HepG2 (cell line): ENCODE results near the gene GNG2.

Experiments
- BCL6 ChIP-seq: IDR thresholded peaks from 2 replicates; pipeline ENCODE4 v1.6.1; 2016; ENCODE audit warnings: missing genetic modification reagents, missing compliant biosample characterization
- EP300 ChIP-seq, 3 experiments: sonication (generic) in 1 of 3; formaldehyde crosslinking in 1 of 3; IDR thresholded peaks; 2 replicates each; pipeline versions ENCODE4 v1.5.1 to v1.6.1; 2011 to 2020; ENCODE audit warnings: low read depth in 2 of 3, low read length in 2 of 3, borderline replicate concordance in 1 of 3, improper control_type of control experiment in 1 of 3, mild to moderate bottlenecking in 1 of 3, missing genetic modification reagents in 1 of 3, moderate library complexity in 1 of 3
- EZH2 ChIP-seq: conservative IDR thresholded peaks from 2 replicates; pipeline ENCODE4 v1.6.1; 2012; ENCODE audit warnings: mild to moderate bottlenecking, low read depth, low read length, moderate library complexity
- HDAC2 ChIP-seq: sonication (generic); formaldehyde crosslinking; IDR thresholded peaks from 2 replicates; pipeline ENCODE4 v1.4.0; 2020; ENCODE audit warnings: missing genetic modification reagents
- NR2F6 ChIP-seq, 2 experiments: IDR thresholded peaks; 2 replicates each; pipeline ENCODE4 v1.6.1; 2016; ENCODE audit warnings: antibody characterized with exemption in 1 of 2, mild to moderate bottlenecking in 1 of 2
- PHF21A ChIP-seq: sonication (generic); formaldehyde crosslinking; IDR thresholded peaks from 2 replicates; pipeline ENCODE4 v1.5.0; 2020; ENCODE audit warnings: mild to moderate bottlenecking, missing genetic modification reagents
- SNRNP70 ChIP-seq: fragments of 200-400 bp; formaldehyde crosslinking; IDR thresholded peaks from 2 replicates; pipeline ENCODE4 v1.6.1; 2017; ENCODE audit warnings: mild to moderate bottlenecking, low read depth, low read length, moderate library complexity
- TCF12 ChIP-seq, 2 experiments: fragments of 450-650 bp in 1 of 2; sonication (generic) in 1 of 2; formaldehyde crosslinking in 1 of 2; IDR thresholded peaks; 2 replicates each; pipeline versions ENCODE4 v1.6.1 to v1.8.0; 2017 to 2022; ENCODE audit warnings: antibody characterized with exemption in 1 of 2, mild to moderate bottlenecking in 1 of 2, missing genetic modification reagents in 1 of 2, moderate library complexity in 1 of 2
- ZSCAN20 ChIP-seq: sonication (generic); formaldehyde crosslinking; IDR thresholded peaks from 2 replicates; pipeline ENCODE4 v1.4.0; 2020; ENCODE audit warnings: missing genetic modification reagents, mild to moderate bottlenecking, borderline replicate concordance
- TF ChIP-seq, protein P1 (sequence below): sonication (generic); formaldehyde crosslinking; conservative IDR thresholded peaks from 2 replicates; pipeline ENCODE4 v1.4.0; 2020; ENCODE audit warnings: missing genetic modification reagents
- TF ChIP-seq, protein P2 (sequence below): sonication (generic); formaldehyde crosslinking; IDR thresholded peaks from 2 replicates; pipeline ENCODE4 v1.5.0; 2020; ENCODE audit warnings: mild to moderate bottlenecking, missing genetic modification reagents, moderate library complexity
- TF ChIP-seq, protein P3 (sequence below): sonication (generic); formaldehyde crosslinking; IDR thresholded peaks from 2 replicates; pipeline ENCODE4 v1.9.0; 2021; ENCODE audit warnings: missing genetic modification reagents, borderline replicate concordance

DNA sequence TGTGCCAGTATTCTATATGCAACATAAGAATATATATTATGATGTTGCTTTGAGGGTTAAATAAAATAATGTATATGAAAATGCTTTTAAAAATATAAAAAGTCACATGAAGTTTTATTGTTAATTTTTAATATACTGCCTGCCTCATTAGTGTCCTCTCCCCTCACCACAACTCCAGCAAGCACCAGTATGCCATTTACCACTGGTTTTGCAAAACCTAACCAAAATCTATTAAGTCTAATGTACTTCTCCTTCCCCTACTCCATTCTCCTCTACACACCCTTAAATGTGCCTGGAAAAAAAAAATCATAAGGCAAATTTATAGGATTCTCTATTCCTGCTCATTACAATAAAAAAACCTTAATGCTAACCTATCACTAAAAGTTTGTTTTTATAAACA is 24.0 kb upstream of the GNG2 start:
- TF ChIP-seq, protein P1, sequence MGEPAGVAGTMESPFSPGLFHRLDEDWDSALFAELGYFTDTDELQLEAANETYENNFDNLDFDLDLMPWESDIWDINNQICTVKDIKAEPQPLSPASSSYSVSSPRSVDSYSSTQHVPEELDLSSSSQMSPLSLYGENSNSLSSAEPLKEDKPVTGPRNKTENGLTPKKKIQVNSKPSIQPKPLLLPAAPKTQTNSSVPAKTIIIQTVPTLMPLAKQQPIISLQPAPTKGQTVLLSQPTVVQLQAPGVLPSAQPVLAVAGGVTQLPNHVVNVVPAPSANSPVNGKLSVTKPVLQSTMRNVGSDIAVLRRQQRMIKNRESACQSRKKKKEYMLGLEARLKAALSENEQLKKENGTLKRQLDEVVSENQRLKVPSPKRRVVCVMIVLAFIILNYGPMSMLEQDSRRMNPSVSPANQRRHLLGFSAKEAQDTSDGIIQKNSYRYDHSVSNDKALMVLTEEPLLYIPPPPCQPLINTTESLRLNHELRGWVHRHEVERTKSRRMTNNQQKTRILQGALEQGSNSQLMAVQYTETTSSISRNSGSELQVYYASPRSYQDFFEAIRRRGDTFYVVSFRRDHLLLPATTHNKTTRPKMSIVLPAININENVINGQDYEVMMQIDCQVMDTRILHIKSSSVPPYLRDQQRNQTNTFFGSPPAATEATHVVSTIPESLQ (CRISPR knock-in tag), result no peak
- no peak for TF ChIP-seq ZSCAN20 (CRISPR knock-in tag)
- no peak for TF ChIP-seq TCF12 (IDR thresholded peaks at IDR 0.05)
- TF ChIP-seq TCF12 (CRISPR knock-in tag; IDR thresholded peaks at IDR 0.05), result no peak
- TF ChIP-seq, protein P2, sequence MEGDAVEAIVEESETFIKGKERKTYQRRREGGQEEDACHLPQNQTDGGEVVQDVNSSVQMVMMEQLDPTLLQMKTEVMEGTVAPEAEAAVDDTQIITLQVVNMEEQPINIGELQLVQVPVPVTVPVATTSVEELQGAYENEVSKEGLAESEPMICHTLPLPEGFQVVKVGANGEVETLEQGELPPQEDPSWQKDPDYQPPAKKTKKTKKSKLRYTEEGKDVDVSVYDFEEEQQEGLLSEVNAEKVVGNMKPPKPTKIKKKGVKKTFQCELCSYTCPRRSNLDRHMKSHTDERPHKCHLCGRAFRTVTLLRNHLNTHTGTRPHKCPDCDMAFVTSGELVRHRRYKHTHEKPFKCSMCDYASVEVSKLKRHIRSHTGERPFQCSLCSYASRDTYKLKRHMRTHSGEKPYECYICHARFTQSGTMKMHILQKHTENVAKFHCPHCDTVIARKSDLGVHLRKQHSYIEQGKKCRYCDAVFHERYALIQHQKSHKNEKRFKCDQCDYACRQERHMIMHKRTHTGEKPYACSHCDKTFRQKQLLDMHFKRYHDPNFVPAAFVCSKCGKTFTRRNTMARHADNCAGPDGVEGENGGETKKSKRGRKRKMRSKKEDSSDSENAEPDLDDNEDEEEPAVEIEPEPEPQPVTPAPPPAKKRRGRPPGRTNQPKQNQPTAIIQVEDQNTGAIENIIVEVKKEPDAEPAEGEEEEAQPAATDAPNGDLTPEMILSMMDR (CRISPR knock-in tag), result no peak
- no peak for TF ChIP-seq HDAC2 (CRISPR knock-in tag)
- TF ChIP-seq NR2F6 (IDR thresholded peaks at IDR 0.05), result no peak
- TF ChIP-seq NR2F6 (CRISPR knock-in tag; IDR thresholded peaks at IDR 0.05), result no peak
- no peak for TF ChIP-seq PHF21A
- no peak for TF ChIP-seq BCL6
- no peak for TF ChIP-seq EP300 (IDR thresholded peaks at IDR 0.05; ENCODE audit: low read depth in 2 of 2, low read length in 2 of 2)
- no peak for TF ChIP-seq EP300 (CRISPR knock-in tag; IDR thresholded peaks at IDR 0.05; ENCODE audit: borderline replicate concordance)
- no peak for TF ChIP-seq SNRNP70
- TF ChIP-seq, protein P3, sequence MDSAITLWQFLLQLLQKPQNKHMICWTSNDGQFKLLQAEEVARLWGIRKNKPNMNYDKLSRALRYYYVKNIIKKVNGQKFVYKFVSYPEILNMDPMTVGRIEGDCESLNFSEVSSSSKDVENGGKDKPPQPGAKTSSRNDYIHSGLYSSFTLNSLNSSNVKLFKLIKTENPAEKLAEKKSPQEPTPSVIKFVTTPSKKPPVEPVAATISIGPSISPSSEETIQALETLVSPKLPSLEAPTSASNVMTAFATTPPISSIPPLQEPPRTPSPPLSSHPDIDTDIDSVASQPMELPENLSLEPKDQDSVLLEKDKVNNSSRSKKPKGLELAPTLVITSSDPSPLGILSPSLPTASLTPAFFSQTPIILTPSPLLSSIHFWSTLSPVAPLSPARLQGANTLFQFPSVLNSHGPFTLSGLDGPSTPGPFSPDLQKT (CRISPR knock-in tag), result no peak
- TF ChIP-seq EZH2, result no peak
